GM19025 (cell line): ENCODE results near the gene PPP5C.
"Not testable (repeated sequence)": the region's sequence is repeated elsewhere in the genome, so short reads cannot be mapped to it uniquely, and the experiment has no call there.

Experiments
- ATAC-seq: cut with Tn5 transposase; IDR thresholded peaks from one replicate; pipeline ENCODE4 v1.9.1; 2021; ENCODE audit warnings: mild to moderate bottlenecking, low read depth, moderate library complexity; ENCODE audit not compliant: unreplicated experiment

Gene PPP5C

DNA sequence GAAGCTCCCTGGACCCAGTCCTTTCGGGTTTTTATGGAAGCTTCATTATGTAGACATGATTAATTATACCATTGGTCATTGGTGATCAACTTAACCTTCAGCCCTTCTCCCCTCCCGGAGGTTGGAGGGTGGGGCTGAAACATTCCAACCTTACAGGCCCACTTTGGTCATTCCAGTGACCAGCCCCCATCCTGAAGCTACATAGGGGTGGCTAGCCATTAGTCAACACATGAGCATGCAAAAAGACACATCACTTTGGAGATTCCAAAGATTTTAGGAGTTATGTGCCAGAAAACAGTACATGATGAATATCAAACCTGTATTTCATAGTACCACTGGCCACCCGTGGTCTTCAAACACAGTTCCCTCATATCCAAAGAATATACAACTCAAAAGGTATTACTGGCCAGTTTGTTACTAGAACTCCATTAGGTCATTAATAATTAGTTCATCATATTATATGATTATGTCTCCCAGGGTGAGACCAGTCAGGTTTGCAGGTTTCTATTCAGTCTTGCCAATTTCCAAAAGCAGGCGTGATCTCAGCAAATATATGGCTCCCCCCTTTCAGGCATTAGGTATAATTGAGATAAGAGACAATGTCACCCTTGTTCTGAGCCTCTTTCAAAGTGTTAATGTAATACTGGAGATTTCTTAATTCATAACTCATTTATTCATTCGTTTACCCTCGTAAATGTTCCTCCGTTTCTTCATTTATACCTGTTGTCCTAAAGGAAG lies 11.1 kb downstream of the PPP5C start:
- ATAC-seq: no peak

DNA sequence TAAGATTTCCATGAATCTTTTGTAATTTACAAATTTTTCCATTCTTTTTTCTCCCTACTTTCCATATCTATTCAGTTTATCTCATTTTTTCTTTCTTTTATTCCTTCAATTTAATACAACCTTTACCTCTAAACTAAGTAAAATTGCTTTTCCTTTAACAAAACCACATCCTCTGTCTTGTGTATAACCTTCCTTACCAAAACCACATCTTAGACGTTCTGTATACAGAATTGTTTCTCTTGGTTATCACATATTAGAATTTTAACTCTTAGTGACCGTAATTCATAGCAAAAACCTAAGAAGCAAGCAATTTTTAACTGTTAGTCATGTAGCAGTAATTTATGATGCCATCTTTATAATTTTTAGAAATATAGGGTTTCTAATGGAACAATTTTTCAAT lies 15.0 kb downstream of the PPP5C start:
- ATAC-seq: no peak

DNA sequence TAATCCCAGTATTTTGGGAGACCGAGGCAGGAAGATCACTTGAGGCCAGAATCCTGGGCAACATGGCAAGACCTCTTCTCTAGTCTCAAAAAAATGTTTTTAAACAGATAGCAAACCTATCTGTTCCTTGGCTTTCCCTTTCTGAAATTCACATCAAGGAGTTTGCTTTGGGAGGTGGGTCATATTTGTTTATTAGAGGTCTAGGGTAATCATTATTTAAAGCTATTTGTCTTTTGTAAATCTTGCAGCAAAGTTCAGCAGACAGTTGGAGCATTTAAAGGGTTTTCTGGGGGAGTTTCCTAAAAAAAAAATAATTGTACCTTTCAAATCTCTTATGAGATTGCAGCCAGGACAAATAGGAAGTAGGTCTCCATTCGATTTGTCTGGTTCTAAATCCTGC lies 17.5 kb downstream of the PPP5C start:
- ATAC-seq: no peak

GRCh38 chr19:46365561-46365960 lies 18.7 kb downstream of the PPP5C start:
- no peak for ATAC-seq

DNA sequence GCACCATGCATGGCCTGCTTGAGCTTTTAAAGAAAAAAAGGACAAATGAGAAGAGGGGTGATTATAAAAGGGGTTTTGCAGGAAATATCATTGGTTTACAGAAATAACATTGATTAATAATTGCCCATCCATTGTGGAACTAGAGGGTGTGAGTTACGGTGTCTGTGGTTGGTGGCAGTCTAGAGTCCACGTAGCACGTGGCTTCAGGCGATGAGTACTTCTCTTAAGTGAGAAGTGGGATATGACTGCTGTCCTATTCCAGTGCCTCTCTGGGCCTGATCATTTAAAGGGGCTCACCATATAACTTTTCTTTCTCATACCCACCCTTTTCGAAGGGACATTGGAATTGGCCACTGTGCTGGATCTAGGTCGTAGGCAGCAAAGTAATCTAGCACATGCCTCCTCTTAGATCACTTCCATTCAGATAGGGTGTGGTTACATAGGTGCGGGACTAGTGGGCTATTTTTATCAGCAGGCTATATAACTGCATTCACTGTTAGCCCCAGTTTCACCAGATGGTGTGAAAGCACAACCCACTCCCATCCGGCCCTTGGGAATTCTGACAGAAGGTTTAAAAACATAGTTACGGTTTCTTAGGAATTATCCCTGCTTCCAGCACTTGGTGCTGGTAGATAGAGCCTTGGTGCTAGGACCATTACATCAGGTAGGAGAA lies 19.9 kb downstream of the PPP5C start:
- ATAC-seq: no peak

DNA sequence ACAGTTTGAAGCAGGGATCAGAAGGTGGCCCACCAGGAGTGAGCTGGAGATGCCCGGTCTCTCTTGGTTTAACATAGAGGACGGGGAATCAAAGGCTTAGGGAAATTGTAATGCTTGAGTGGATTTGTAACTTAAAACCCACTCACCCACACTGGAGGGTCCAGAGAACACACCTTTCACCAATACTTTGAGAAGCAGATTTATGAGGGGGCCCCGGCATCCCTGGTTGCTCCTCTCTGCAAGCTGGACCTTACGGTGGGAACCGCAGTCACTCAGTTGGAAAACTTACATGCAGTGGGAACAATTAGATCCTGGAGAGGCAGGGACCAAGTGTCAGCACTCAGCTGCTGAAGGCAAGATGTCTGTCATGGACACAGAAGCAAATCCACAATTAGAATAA lies 20.5 kb downstream of the PPP5C start:
- no peak for ATAC-seq

DNA sequence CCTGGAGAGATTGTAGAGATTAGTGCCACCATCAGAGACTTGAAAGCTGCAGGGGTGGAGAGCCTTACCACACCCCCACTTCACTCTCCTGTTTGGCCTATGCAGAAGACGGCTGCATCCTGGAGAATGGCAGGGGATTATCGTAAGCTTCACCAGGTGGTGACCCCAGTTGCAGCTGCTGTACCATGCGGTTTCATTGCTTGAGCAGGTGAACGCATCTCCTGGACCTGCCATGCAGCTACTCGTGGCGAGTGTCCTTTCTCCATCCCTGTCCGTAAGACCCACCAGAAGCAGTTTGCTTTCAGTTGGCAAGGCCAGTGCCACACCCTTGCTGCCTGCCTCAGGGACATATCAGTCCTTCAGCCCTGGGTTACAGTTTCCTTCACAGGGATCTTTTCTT lies 21.2 kb downstream of the PPP5C start:
- no peak for ATAC-seq

- no peak for ATAC-seq
These were observed 22.9 kb downstream of the PPP5C start for GRCh38 chr19:46369817-46370216.

- no peak for ATAC-seq
These were observed 24.5 kb downstream of the PPP5C start for GRCh38 chr19:46371371-46371901.

- no peak for ATAC-seq
These were observed 26.1 kb downstream of the PPP5C start for GRCh38 chr19:46372901-46373490.

GRCh38 chr19:46373491-46374359 lies 26.8 kb downstream of the PPP5C start:
- no peak for ATAC-seq

DNA sequence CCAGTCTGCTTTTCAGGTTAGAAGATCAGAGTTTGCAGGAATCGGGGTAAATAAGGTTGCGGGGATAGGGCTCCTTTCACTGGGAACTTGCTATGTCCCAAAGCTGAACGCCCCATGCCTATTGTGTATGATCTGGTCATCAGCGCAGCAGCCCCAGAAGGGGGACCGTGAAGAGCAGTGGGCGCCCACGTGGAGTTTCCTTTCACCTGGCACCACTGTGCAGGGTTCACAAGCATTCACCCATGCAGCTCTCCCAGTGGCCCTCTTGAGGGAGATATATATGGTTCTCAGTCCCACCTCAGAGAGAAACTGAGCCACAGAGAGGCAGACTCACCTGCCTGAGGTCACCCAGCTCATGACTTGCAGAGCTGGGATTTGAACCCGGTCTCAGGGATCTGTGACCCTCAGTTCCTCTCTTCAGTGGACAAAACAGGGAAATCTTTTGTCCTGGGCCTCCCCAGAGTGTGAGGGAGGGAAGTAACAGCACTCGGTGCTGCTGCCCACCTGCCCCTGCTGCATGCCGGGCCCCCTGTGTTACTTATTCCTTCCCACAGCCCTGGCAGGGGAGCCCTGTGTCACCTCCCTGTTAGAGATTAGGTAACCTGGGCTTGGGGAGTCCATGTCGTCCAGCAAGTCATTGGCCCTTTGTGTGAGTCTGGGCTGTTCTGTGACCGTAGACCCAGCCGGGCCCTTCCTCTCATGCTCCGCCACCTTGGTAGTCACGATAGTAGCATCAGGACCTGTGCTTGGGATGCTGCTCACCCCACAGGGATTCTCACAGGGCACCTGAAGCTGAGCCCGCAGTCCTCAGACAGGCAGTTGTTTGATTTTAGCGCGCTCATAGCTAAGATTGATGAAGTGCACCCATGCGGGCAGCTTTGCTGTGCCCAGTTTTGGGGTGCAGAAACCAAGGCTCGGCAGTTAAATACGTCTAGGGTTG lies 27.9 kb downstream of the PPP5C start:
- no peak for ATAC-seq

GRCh38 chr19:46375476-46376067 lies 28.7 kb downstream of the PPP5C start:
- ATAC-seq: not testable (repeated sequence)

- ATAC-seq: no peak
These were observed 29.6 kb downstream of the PPP5C start for GRCh38 chr19:46376241-46377153.

DNA sequence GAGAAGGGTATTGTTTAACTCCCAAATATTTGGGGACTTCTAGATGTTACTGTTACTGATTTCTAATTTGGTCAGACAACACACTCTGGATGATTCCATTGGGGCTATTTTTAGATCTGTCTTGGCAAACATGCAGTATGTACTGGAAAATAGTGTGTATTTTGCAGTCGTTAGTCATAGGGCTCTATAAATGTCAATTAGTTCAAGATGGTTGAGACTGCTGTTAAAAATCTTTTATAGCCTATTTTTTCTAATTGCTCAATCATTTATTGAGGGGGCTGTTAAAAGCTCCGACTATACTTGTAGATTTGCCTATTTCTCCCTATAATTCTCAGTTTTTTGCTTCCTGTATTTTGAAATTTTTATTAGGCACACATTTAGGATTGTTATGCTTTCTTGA lies 31.4 kb downstream of the PPP5C start:
- no peak for ATAC-seq

DNA sequence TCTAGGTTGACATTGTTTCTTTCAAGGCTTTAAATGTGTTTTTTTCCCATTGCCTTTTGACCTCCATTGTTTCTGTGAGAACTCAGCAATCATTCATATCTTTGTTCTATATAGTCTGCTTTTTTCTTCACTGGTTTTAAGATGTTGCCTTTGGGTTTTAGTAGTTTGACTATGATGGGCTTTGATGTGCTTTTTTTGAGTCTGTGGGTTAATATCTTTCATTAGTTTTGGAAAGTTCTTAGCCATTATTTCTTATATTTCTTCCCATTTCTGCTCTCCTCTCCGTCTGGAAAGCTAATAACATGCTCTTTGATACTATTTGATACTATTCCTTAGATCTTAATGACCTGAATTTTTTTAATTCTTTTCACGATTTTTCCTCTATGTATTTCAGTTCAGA lies 33.8 kb downstream of the PPP5C start:
- ATAC-seq: no peak

DNA sequence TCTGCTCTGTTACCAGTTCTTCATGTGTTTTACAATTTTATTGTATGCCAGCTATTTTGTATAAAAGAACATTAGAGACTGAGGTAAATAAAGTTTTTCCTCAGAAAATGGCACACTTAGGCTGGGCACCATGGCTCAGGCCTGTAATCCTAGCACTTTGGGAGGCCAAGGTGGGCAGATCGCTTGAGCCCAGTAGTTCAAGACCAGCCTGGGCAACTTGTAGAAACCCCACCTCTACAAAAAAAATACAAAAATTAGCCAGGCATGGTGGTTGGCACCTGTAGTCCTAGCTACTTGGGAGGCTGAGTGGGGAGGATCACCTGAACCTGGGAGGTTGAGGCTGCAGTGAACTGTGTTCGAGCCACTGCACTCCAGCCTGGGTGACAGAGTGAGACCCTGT lies 34.5 kb downstream of the PPP5C start:
- no peak for ATAC-seq

DNA sequence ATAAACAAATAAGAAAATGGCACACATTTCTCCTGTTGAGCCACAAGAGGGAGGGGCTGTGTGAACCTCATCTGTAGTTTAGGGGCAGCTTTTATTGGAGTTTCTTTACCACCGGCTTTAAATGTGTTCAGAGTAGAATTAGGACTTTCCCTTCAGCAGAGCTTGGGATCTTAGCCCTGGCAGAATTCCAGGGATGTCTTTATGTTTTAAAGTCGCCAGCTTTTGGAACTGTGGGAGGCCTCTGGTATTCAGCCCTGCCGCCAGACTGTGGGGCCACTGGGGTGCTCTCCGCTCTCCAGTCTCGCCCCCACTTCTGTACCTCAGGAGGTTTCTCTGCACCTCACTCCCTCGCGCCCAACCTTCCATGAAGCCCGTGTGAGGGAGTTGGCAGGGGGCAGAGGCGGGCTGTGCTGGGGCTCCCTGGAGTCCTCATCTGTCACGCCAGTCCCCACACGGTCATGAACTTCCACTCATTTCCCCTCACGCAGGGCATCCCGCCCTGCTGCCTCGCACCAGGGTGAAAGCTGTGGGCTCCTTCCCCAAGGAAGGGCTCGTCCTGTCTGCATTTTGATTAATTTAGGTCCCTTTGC lies 35.0 kb downstream of the PPP5C start:
- no peak for ATAC-seq
